ENCODE results near the gene SLC2A5. TPM values are rescaled to one million over a fixed set of nuclear protein-coding genes. Genes with fewer than 3 reads are reported as not detected.

Gene SLC2A5, protein sequence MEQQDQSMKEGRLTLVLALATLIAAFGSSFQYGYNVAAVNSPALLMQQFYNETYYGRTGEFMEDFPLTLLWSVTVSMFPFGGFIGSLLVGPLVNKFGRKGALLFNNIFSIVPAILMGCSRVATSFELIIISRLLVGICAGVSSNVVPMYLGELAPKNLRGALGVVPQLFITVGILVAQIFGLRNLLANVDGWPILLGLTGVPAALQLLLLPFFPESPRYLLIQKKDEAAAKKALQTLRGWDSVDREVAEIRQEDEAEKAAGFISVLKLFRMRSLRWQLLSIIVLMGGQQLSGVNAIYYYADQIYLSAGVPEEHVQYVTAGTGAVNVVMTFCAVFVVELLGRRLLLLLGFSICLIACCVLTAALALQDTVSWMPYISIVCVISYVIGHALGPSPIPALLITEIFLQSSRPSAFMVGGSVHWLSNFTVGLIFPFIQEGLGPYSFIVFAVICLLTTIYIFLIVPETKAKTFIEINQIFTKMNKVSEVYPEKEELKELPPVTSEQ
- polyA plus RNA-seq (2012; ENCODE audit: low read depth, missing spikeins) = 67.7 TPM

DNA sequence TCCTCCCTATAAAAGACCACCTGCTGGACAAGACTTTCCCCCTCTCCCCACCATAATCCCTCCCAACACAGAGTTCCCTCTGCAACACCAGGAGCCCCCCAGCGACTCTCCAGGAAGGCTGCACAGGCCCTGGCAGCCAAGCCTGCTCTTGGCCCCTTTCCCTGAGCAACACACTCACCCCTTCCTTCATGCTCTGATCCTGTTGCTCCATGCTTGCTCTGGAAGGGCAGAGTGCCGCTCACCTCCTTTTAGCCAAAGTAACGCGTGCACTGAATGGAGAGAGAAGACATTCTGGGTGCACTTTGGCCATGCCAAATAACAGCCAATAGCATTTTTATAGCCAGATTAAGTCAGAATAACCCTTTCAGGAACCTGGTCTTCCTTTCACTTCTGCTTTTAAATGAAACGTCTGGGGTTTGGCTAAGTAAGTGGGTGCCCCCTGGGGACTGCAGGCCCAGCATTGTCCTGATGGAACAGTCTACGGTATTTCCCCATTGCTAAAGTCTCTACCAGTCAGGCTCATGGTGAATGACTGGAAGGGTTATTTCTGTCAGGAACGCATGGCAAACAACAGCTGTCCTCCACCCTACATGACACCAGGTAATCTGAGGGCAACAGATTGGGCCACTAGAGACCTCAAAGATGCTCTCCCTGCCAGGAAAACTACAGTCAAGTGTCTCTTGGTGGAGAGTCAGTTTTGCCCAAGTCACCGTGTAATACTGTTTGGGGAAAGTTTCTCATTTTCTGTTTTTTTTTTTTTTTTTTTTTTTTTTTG lies at the start of gene SLC2A5:
Gene SLC2A5, minus strand, starts transcription at position 310 of the 775 bp plus-strand sequence. Its CDS starts 99 bp downstream, at position 211.
- TF ChIP-seq PAX5 (IDR thresholded peaks at IDR 0.05; ENCODE audit: insufficient read depth, low read length, severe bottlenecking) (no peak), POU2F2 (IDR thresholded peaks at IDR 0.05; ENCODE audit: low read depth, low read length) (no peak), POLR2AphosphoS5 (IDR thresholded peaks at IDR 0.05; ENCODE audit: low read depth, low read length) (peak; percentile 93), SPI1 (IDR thresholded peaks at IDR 0.05; ENCODE audit: low read depth, low read length) (peak; percentile 100), POLR2A (IDR thresholded peaks at IDR 0.05; ENCODE audit: low read depth, low read length) (peak; percentile 92), TAF1 (IDR thresholded peaks at IDR 0.05; ENCODE audit: low read depth, low read length) (peak; percentile 69; the same call in 1 of the 2 replicates)
- peak; percentile 66 for DNase-seq (ENCODE audit: insufficient read length, low spot score)
- FAIRE-seq = peak; percentile 92

DNA sequence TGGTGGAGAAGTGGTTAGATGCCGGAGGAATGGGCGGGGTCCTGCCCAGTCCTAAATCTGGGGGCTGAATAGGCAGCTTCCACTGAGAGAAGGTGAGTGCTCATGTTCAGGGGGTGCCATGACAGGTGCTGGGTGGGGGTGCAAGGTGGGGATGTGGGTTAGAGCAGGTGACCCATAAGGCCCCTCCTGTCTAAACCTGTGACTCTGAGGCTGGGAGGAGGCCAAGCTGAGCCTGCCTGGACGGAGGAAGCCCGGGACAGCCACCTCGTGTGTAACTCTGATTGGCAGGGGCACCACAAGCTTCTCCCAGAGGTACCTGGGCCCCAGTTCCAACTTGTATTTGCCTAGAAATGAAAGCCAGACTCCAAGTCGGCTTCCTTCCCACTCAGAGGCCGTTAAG lies 48.8 kb upstream of the SLC2A5 start:
- no peak for DNase-seq (ENCODE audit: insufficient read length, low spot score)
- FAIRE-seq = no peak
- TF ChIP-seq TAF1 (IDR thresholded peaks at IDR 0.05; ENCODE audit: low read depth, low read length) (no peak), POLR2A (IDR thresholded peaks at IDR 0.05; ENCODE audit: low read depth, low read length) (no peak), PAX5 (IDR thresholded peaks at IDR 0.05; ENCODE audit: insufficient read depth, low read length, severe bottlenecking) (no peak), POU2F2 (IDR thresholded peaks at IDR 0.05; ENCODE audit: low read depth, low read length) (no peak), SPI1 (IDR thresholded peaks at IDR 0.05; ENCODE audit: low read depth, low read length) (no peak), POLR2AphosphoS5 (IDR thresholded peaks at IDR 0.05; ENCODE audit: low read depth, low read length) (no peak)

DNA sequence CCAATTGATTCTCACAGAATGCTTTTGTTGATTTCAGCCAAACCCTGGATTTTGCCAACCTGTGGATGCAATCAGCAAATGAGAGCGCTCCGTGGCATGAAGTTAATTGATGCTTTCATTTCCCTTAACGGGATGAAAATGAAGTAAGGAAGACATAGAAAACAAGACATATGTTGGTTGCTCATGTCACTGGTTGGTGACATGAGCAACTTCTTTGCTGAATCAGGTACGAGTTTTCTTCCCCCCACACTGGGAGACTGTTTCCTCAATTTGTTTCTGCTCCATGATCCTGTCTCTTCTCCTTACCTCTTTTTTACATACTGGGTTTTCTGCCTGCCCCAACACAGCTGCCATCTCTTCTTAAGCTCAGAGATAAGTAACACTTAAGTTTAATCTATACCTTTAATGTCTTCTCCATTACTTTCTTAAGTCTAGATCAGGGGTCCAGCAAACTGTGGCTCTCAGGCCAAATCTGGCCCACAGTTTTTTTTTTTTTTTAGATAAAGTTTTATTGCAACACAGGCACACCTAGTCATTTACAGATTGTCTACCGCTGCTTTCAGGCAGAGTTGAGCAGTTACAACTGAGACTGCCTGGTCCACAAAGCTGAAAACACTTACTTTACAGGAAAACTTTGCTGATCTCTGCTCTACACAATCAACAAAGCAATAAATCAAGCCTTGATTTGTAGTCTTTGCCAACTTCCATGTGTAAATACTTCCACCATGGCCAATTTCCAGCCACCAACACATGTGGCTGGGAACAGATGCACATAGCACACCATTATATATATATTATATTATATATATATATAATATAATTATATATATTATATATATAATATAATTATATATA lies 46.1 kb upstream of the SLC2A5 start:
- TF ChIP-seq SPI1 (IDR thresholded peaks at IDR 0.05; ENCODE audit: low read depth, low read length) (no peak), POU2F2 (IDR thresholded peaks at IDR 0.05; ENCODE audit: low read depth, low read length) (no peak), PAX5 (IDR thresholded peaks at IDR 0.05; ENCODE audit: insufficient read depth, low read length, severe bottlenecking) (no peak), TAF1 (IDR thresholded peaks at IDR 0.05; ENCODE audit: low read depth, low read length) (no peak), POLR2AphosphoS5 (IDR thresholded peaks at IDR 0.05; ENCODE audit: low read depth, low read length) (no peak), POLR2A (IDR thresholded peaks at IDR 0.05; ENCODE audit: low read depth, low read length) (no peak)
- FAIRE-seq = peak; percentile 68
- DNase-seq (ENCODE audit: insufficient read length, low spot score) = no peak

DNA sequence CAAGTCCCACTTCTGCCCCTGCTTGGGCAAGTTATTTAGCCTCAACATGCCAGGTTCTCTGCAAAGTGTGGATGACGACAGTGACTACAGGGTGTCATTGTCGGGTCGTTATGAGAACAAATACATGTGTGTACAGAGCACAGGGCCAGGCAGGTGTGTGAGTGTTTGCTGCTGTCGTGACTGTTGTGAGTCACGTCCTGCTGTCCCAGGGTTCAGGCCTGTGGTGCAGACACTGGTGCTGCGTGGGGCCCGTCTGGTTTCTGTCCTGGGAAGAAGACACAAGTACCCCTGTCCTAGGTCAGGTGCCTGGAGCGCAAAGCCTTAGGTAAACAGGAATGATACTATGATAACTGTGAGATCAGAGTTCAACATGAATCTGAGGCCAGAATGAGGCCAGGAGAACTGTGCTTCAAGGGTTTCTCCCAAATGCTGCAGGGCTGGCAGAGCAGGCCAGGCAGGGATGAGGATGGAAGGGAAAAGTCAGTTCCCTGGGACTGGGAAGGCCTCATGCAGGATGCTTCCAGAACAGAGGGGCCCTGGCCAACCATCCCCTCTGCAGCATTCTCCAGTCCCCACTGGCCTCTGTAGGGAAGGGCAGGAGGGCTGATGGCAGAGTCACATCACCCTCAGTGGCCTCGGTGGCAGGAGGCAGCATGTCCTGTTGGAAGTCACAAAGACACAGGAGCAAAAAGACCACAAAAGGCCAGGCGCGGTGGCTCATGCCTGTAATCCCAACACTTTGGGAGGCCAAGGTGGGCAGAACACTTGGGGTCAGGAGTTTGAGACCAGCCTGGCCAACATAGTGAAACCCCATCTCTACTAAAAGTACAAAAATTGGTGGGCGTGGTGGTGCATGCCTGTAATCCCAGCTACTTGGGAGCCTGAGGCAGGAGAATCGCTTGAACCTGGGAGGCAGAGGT lies 43.8 kb upstream of the SLC2A5 start:
- TF ChIP-seq POLR2AphosphoS5 (IDR thresholded peaks at IDR 0.05; ENCODE audit: low read depth, low read length) = no peak
- DNase-seq (ENCODE audit: insufficient read length, low spot score) = no peak
- no peak for FAIRE-seq

DNA sequence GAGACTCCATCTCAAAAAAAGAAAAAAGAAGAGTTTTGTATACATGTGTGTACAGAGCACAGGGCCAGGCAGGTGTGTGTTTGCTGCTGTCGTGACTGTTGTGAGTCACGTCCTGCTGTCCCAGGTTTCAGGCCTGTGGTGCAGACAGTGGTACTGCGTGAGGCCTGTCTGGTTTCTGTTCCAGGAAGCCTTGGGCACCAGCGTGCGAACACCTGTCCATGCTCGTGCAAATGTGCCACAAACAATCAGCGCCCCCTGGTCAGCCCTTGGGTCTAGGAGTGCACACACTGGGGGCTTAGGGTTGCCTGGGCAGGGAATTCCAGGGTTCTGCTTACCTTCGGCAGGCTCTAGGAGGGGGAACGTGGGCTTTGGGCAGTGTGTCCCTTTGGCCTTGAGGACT lies 42.5 kb upstream of the SLC2A5 start:
- TF ChIP-seq PAX5 (IDR thresholded peaks at IDR 0.05; ENCODE audit: insufficient read depth, low read length, severe bottlenecking) (no peak), POLR2AphosphoS5 (IDR thresholded peaks at IDR 0.05; ENCODE audit: low read depth, low read length) (no peak), SPI1 (IDR thresholded peaks at IDR 0.05; ENCODE audit: low read depth, low read length) (no peak), POU2F2 (IDR thresholded peaks at IDR 0.05; ENCODE audit: low read depth, low read length) (no peak), TAF1 (IDR thresholded peaks at IDR 0.05; ENCODE audit: low read depth, low read length) (no peak), POLR2A (IDR thresholded peaks at IDR 0.05; ENCODE audit: low read depth, low read length) (no peak)
- no peak for DNase-seq (ENCODE audit: insufficient read length, low spot score)
- FAIRE-seq = peak; percentile 31

DNA sequence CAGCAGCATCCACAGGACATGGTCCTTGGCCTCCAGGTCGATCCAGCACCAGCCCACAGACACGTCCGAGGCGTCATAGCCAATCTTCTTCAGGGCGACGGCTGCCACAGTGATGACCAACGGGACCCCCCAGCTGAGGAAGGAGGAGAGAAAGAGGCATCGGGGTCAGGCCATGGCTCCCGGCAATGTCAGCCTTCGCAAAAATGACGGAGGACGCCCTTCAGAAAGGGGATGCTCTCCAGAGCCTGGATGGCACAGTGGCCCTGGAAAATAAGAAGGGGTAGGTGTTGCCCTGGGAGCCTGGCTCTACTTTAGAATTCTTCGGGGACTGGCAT lies 41.9 kb upstream of the SLC2A5 start:
- FAIRE-seq = no peak
- DNase-seq (ENCODE audit: insufficient read length, low spot score) = no peak
- TF ChIP-seq POLR2A (IDR thresholded peaks at IDR 0.05; ENCODE audit: low read depth, low read length) (no peak), SPI1 (IDR thresholded peaks at IDR 0.05; ENCODE audit: low read depth, low read length) (no peak), POLR2AphosphoS5 (IDR thresholded peaks at IDR 0.05; ENCODE audit: low read depth, low read length) (no peak), PAX5 (IDR thresholded peaks at IDR 0.05; ENCODE audit: insufficient read depth, low read length, severe bottlenecking) (no peak), POU2F2 (IDR thresholded peaks at IDR 0.05; ENCODE audit: low read depth, low read length) (no peak), TAF1 (IDR thresholded peaks at IDR 0.05; ENCODE audit: low read depth, low read length) (no peak)

DNA sequence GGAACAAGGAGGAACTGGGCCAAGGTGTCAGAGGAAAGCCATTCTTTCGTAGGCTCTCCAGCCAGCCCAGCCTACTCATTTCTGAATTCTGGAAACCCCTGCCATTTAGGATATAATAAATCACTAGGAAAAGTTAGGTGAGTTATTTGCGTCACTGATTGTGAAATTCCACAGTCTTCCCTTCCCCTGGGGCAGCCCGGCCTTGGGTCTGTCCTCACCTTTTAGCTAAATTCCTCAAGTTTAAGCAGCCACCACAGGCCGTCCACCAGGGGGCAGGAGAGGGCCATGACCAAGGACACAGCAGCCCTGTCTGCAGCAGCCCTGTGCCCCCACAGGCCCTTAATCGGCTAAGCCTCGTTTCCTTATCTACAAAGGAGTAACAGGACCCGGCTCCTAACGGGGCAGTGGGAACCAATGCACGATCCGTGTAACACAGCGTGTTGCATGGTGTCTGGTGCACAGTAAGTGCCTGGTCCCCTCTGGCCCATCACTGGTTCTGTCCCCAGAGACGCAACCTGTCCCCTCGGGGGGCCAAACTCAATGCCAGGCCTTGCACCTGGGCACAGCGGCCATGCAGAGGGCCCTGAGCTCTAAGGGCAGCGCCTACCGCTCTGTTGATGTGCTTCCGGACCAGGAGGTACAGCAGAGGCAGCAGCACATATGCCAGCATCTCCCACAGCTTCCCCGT lies 41.4 kb upstream of the SLC2A5 start:
- peak; percentile 92 for FAIRE-seq
- DNase-seq (ENCODE audit: insufficient read length, low spot score) = peak; percentile 78
- TF ChIP-seq POLR2A (IDR thresholded peaks at IDR 0.05; ENCODE audit: low read depth, low read length) (no peak), POLR2AphosphoS5 (IDR thresholded peaks at IDR 0.05; ENCODE audit: low read depth, low read length) (no peak), TAF1 (IDR thresholded peaks at IDR 0.05; ENCODE audit: low read depth, low read length) (no peak), SPI1 (IDR thresholded peaks at IDR 0.05; ENCODE audit: low read depth, low read length) (no peak), PAX5 (IDR thresholded peaks at IDR 0.05; ENCODE audit: insufficient read depth, low read length, severe bottlenecking) (no peak), POU2F2 (IDR thresholded peaks at IDR 0.05; ENCODE audit: low read depth, low read length) (no peak)
